ENCODE data around the gene MIF4GD. TPM values are rescaled to one million over a fixed set of nuclear protein-coding genes. Genes with fewer than 3 reads are reported as not detected.

MIF4GD gene
- 10 to 100 TPM in 2 of 6 experiments, 1 to 10 TPM in 4; 7.3 to 21.9 (median 8.2) TPM for total RNA-seq
- long read RNA-seq: 0 reads

GRCh38 chr17:75270966-75271232 lies at the start of gene MIF4GD:
Gene MIF4GD (minus strand): TSS chr17:75271231. CDS start chr17:75270195, 1,036 bp downstream.
- peaks cover 0 to 9% (median 4%) of the 10 kb centered on the region in 4 donors for H3K36me3 ChIP-seq
- peak within 1 kb of the TSS; percentile 79 to 88 (median 87) for H3K27ac ChIP-seq
- no peaks in the 10 kb centered on the region for H3K27me3 ChIP-seq
- no peak for DNase-seq
- TF ChIP-seq POLR2A (IDR thresholded peaks at IDR 0.05): peak; percentile 72
- no peak for TF ChIP-seq CTCF (IDR thresholded peaks at IDR 0.05)
- no peaks in the 10 kb centered on the region for H3K9me3 ChIP-seq
- peaks cover 0 to 15% (median 6%) of the 10 kb centered on the region in 4 donors for H3K4me1 ChIP-seq
- no CpG with 5 or more reads among the region's 39 CpGs for WGBS (ENCODE audit: insufficient coverage, low coverage, low lambda C conversion rate, missing lambda C conversion rate)
- ATAC-seq: no peak
- intact Hi-C loops (cut with DNase I): loop anchor here in 1 of 2 donors (10.0 kb wide), 1 partner anchor 144 kb away; no protein-coding TSS in a partner anchor
- peak within 1 kb of the TSS; percentile 81 to 93 (median 86) for H3K4me3 ChIP-seq

DNA sequence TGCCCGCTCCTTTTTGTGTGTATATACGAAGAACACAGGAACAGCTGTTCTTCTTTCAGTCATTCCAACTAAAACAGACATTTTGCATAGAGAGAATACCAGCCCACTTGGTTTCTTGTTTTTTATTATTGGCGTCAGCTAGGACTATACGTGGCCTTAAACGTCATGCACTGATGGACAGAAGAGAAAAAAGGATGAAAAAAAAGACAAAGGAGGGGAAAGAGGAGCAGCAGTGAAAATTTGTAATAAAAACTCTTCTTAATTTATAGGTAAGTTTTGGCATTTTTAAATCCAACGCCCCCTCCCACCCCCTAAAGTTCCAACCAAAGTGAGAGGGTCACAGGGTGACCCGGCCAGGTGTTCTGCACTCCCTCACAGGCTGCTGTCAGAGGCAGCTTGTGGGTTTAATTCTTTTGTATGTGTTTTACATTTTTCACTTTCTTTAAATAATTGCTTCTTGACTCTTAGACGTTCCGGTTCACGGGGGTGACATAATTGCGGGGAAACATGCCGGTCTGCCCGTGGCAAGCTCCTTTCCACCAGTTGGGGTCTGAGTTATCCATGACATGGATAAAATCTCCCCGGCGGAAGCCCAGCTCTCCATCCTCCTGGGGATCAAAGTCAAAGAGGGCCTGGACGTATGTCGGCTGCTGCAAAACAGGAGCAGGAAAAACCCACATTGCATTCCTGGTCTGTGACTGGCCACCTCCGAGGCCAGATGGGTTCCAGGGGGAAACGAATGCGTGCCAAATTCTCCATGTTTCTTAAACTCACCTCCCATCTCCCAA lies 49.1 kb upstream of the MIF4GD start:
- intact Hi-C loops (cut with DNase I): loop anchor here in 1 of 2 donors (10.0 kb wide), 1 partner anchor 95 kb away; no protein-coding TSS in a partner anchor
- Histone ChIP-seq H3K4me1 (peaks cover 0 to 2% (median 0%) of the 10 kb centered on the region in 4 donors), H3K4me3 (no peak overlapping the region), H3K36me3 (peaks cover 0 to 38% (median 9%) of the 10 kb centered on the region in 4 donors), H3K9me3 (no peaks in the 10 kb centered on the region), H3K27ac (no peak overlapping the region), H3K27me3 (no peaks in the 10 kb centered on the region)
- 87% methylated on average over 18 of the region's 20 CpGs for WGBS (ENCODE audit: insufficient coverage, low coverage, low lambda C conversion rate, missing lambda C conversion rate)
- no peak for TF ChIP-seq POLR2A (IDR thresholded peaks at IDR 0.05)
- no peak for ATAC-seq
- DNase-seq: no peak

DNA sequence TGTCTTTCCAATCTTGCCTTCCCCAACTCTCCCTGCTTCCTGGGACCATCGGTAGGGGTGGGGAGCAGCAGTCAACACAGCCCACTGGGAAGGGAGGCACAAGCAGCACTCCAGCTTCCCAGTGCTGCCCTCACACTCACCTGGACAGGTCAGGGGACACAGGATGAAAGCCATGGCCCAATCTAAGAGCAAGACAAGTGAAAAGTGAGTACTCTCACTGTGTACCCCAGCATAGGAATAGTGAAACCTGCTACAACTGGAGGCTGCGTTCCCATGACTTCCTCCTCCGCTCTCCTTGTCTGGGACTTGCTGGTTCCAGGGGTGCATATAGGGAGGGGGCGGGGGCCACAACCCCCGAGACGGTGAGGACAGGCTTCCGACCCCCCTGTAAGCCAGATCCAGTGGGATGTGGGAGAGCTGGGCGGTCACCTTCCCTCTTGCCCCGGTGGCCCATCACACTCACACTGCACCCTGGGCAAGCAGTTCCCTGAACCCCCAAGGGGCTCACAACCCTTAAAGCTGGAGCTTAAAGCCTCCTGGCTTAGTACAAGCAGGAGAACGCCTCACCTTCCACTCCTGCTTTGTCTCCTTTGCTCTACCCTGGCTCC lies 47.7 kb upstream of the MIF4GD start:
- peak overlapping the region in 1 of 3 donors; percentile 6 for H3K27ac ChIP-seq
- intact Hi-C loops (cut with DNase I): no loop called here
- no peak for ATAC-seq
- H3K27me3 ChIP-seq: no peaks in the 10 kb centered on the region
- 92% methylated on average over 5 of the region's 10 CpGs for WGBS (ENCODE audit: insufficient coverage, low coverage, low lambda C conversion rate, missing lambda C conversion rate)
- H3K4me3 ChIP-seq: no peak overlapping the region
- H3K4me1 ChIP-seq: peaks cover 0 to 7% (median 4%) of the 10 kb centered on the region in 4 donors
- TF ChIP-seq POLR2A (IDR thresholded peaks at IDR 0.05): no peak
- no peak for TF ChIP-seq CTCF (IDR thresholded peaks at IDR 0.05)
- DNase-seq: no peak
- peaks cover 0 to 38% (median 9%) of the 10 kb centered on the region in 4 donors for H3K36me3 ChIP-seq
- no peaks in the 10 kb centered on the region for H3K9me3 ChIP-seq

DNA sequence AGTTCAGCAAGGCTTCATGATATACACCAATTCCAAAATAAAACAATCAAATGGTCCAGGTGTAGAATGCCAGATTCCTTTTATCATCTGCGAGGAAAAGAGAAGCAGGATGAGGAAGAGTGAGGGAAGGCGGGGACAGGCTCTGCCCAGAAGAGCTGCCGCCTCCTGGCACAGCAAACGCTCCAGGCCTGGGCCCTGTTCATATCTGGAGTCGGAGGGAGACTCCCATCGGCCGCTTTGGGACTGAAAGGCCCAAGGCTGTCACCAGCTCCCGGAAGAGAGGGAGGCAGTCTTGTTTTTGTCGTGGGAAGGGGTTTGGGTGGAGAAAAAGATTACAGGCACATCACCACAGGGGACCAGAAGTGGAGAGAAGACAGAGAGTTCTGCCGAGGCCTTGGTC lies 47.2 kb upstream of the MIF4GD start:
- TF ChIP-seq CTCF (IDR thresholded peaks at IDR 0.05) (no peak), POLR2A (IDR thresholded peaks at IDR 0.05) (no peak)
- H3K27me3 ChIP-seq: no peaks in the 10 kb centered on the region
- peaks cover 0 to 7% (median 4%) of the 10 kb centered on the region in 4 donors for H3K4me1 ChIP-seq
- DNase-seq: no peak
- ATAC-seq: peak in 1 of 4 donors; percentile 9
- intact Hi-C loops (cut with DNase I): no loop called here
- no peak overlapping the region for H3K4me3 ChIP-seq
- WGBS (ENCODE audit: insufficient coverage, low coverage, low lambda C conversion rate, missing lambda C conversion rate): 62% methylated on average over 4 of the region's 10 CpGs
- H3K9me3 ChIP-seq: no peaks in the 10 kb centered on the region
- H3K27ac ChIP-seq: peak overlapping the region in 1 of 3 donors; percentile 6
- peaks cover 0 to 36% (median 9%) of the 10 kb centered on the region in 4 donors for H3K36me3 ChIP-seq

GRCh38 chr17:75317671-75318070 lies 46.6 kb upstream of the MIF4GD start:
- H3K4me1 ChIP-seq: peaks cover 0 to 7% (median 4%) of the 10 kb centered on the region in 4 donors
- intact Hi-C loops (cut with DNase I): no loop called here
- no peak for ATAC-seq
- no peak overlapping the region for H3K4me3 ChIP-seq
- no peak for DNase-seq
- WGBS (ENCODE audit: insufficient coverage, low coverage, low lambda C conversion rate, missing lambda C conversion rate): 58% methylated on average over 11 of the region's 11 CpGs
- no peaks in the 10 kb centered on the region for H3K9me3 ChIP-seq
- H3K27ac ChIP-seq: no peak overlapping the region
- no peaks in the 10 kb centered on the region for H3K27me3 ChIP-seq
- TF ChIP-seq CTCF (IDR thresholded peaks at IDR 0.05) (no peak), POLR2A (IDR thresholded peaks at IDR 0.05) (no peak)
- peaks cover 0 to 35% (median 9%) of the 10 kb centered on the region in 4 donors for H3K36me3 ChIP-seq
